CD4-positive, alpha-beta T cell (primary cell): Measurements from ENCODE around the gene BICD1. TPM values are rescaled to one million over a fixed set of nuclear protein-coding genes. Genes with fewer than 3 reads are reported as not detected.

Experiments
- ATAC-seq: fragments of 200-7000 bp; cut with Tn5 transposase; one replicate; pipeline ENCODE4 v1.10.0; 2022; ENCODE audit warnings: mild to moderate bottlenecking; ENCODE audit not compliant: poor library complexity
- CTCF ChIA-PET: fragments of 350-600 bp; sonication (Branson Sonifier 250); formaldehyde crosslinking; loops from one replicate; lab custom pipeline; 2021; ENCODE audit warnings: antibody characterized with exemption, inconsistent platforms; lab: Charles Lee
- POLR2A ChIA-PET: fragments of 350-600 bp; sonication (Branson Sonifier 250); formaldehyde crosslinking; loops from one replicate; lab custom pipeline; 2021; ENCODE audit warnings: antibody characterized with exemption, inconsistent platforms; lab: Charles Lee
- DNase-seq, 14 experiments: peaks; one replicate each; pipeline ENCODE4 v3.0.0-alpha.2; 2013 to 2020; ENCODE audit warnings: mixed read lengths in 2 of 14
- H3K27ac ChIP-seq, 2 donors: one replicate each; pipeline versions ENCODE4 v1.5.1 to v1.7.0; 2013; ENCODE audit warnings: low read length in 2 of 2, low read depth in 1 of 2, mild to moderate bottlenecking in 1 of 2
- H3K27me3 ChIP-seq, 2 experiments: 1 replicate in 1 of 2; 2 replicates in 1 of 2; pipeline versions ENCODE4 v1.6.1 to v1.7.0; 2013; ENCODE audit warnings: low read length in 2 of 2, control low read depth in 1 of 2, mild to moderate bottlenecking in 1 of 2, moderate library complexity in 1 of 2; ENCODE audit not compliant: insufficient read depth in 2 of 2, control insufficient read depth in 1 of 2
- H3K36me3 ChIP-seq: one replicate; pipeline ENCODE4 v1.6.1; 2013; ENCODE audit warnings: low read length, control low read depth; ENCODE audit not compliant: insufficient read depth
- H3K4me1 ChIP-seq: one replicate; pipeline ENCODE4 v1.6.1; 2013; ENCODE audit warnings: low read length, control low read depth; ENCODE audit not compliant: insufficient read depth
- H3K4me3 ChIP-seq: one replicate; pipeline ENCODE4 v1.5.1; 2013; ENCODE audit warnings: mild to moderate bottlenecking, low read length, moderate library complexity
- H3K9me3 ChIP-seq, 2 experiments: 1 replicate in 1 of 2; 2 replicates in 1 of 2; pipeline versions ENCODE4 v1.6.1 to v1.7.0; 2013; ENCODE audit warnings: low read length in 2 of 2, mild to moderate bottlenecking in 2 of 2, control low read depth in 1 of 2, moderate library complexity in 1 of 2; ENCODE audit not compliant: control insufficient read depth in 1 of 2, insufficient read depth in 1 of 2
- H3K27ac Mint-ChIP-seq: one replicate; pipeline ENCODE4 v1.8.0; 2020; ENCODE audit warnings: mixed read lengths
- H3K27me3 Mint-ChIP-seq: one replicate; pipeline ENCODE4 v1.8.0; 2021; ENCODE audit warnings: mixed read lengths
- H3K36me3 Mint-ChIP-seq: one replicate; pipeline ENCODE4 v1.8.0; 2021; ENCODE audit warnings: low read depth, mixed read lengths
- H3K4me1 Mint-ChIP-seq: one replicate; pipeline ENCODE4 v1.8.0; 2021; ENCODE audit warnings: low read depth, mixed read lengths
- H3K4me3 Mint-ChIP-seq: one replicate; pipeline ENCODE4 v1.8.0; 2020; ENCODE audit warnings: mild to moderate bottlenecking, mixed read lengths
- H3K9me3 Mint-ChIP-seq: one replicate; pipeline ENCODE4 v1.8.0; 2020; ENCODE audit warnings: mixed read lengths
- intact Hi-C, 2 experiments: fragments of 100-400 bp; cut with DNase I in 1 of 2; cut with micrococcal nuclease in 1 of 2; formaldehyde crosslinking; loops; one replicate each; pipeline versions ENCODE4 v1.15.1 to v1.9.0; 2023 to 2025; cut with DNase I, micrococcal nuclease
- total RNA-seq, 174 experiments: library from RNA in 2 of 174; stranded (reverse) in 2 of 174; gene quantifications; one replicate each; pipeline ENCODE4 v1.2.3 and lab custom pipeline; 2021 to 2026
- TF ChIP-seq, protein P1 (sequence below): fragments of 200-600 bp; IDR thresholded peaks from one replicate; pipeline ENCODE4 v1.8.0; 2022; ENCODE audit warnings: antibody characterized with exemption, mild to moderate bottlenecking

BICD1 gene
- total RNA-seq, 2 experiments from 2014 or later = 13.5 to 14.3 TPM

DNA sequence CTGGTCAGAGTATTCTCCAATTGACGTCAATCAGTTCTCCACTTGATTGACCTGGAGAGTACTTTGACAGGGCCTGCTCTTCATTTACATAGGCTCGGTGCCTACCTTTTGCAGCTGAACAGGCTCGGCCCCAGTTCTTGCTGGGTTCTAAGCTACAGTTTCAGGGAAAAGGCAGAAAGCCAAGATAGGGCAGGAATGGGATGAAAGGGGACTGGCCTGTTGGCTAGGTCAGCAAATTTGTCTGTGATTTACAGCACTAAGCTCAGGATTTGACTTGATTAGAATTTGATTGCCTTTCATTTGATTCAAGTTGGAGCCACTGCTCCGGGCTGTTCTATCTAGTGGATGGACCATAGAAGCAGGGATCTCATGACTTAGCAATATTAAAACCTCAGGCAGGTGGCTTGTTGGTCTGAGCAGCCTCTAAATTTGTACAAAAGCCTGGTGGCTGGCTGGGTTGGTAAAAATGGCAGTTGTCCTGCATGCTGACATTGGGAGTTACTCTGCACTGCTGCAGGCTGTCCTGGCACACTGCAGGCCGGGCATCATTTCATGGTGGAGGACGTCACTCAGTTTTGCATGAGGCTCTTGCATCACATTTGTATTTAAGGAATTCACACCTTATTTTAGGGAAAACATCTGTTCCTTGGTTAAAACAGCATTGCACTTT is 71.8 kb downstream of the BICD1 start:
- Histone ChIP-seq H3K27me3 (no peaks in the 10 kb centered on the region), H3K27ac (no peak overlapping the region), H3K36me3 (no peaks in the 10 kb centered on the region), H3K4me1 (no peaks in the 10 kb centered on the region), H3K9me3 (no peaks in the 10 kb centered on the region), H3K4me3 (no peak overlapping the region)
- intact Hi-C loops = no loop called here
- ATAC-seq (no peak), DNase-seq (no peak)
- TF ChIP-seq, protein P1, sequence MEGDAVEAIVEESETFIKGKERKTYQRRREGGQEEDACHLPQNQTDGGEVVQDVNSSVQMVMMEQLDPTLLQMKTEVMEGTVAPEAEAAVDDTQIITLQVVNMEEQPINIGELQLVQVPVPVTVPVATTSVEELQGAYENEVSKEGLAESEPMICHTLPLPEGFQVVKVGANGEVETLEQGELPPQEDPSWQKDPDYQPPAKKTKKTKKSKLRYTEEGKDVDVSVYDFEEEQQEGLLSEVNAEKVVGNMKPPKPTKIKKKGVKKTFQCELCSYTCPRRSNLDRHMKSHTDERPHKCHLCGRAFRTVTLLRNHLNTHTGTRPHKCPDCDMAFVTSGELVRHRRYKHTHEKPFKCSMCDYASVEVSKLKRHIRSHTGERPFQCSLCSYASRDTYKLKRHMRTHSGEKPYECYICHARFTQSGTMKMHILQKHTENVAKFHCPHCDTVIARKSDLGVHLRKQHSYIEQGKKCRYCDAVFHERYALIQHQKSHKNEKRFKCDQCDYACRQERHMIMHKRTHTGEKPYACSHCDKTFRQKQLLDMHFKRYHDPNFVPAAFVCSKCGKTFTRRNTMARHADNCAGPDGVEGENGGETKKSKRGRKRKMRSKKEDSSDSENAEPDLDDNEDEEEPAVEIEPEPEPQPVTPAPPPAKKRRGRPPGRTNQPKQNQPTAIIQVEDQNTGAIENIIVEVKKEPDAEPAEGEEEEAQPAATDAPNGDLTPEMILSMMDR = no peak
- no peak overlapping the region for H3K4me3 Mint-ChIP-seq
- no peak overlapping the region for H3K27ac Mint-ChIP-seq
- ChIA-PET CTCF (no interaction called here), POLR2A (no interaction called here)
- H3K4me1 Mint-ChIP-seq = peaks cover under 1% of the 10 kb centered on the region
- no peaks in the 10 kb centered on the region for H3K9me3 Mint-ChIP-seq
- H3K27me3 Mint-ChIP-seq = no peaks in the 10 kb centered on the region
- H3K36me3 Mint-ChIP-seq = no peaks in the 10 kb centered on the region

DNA sequence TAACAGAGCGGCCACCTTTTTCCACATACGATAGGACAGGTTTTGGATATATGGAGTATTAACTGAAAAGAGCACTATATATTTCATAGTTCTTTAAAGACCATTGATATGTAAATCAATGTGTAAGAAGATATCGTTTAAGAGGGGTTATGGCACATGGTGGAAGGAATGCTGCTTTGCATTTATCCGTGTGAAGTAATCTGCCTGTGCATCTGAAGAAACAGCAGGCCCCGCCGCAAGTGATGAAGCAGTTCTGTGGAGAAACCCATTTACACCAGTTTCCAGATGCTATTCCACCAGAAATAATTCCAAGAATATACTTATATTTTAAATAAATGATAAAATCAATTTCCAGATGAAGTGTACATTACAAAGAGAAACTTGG is 72.4 kb downstream of the BICD1 start:
- Mint-ChIP-seq H3K27ac (no peak overlapping the region), H3K9me3 (no peaks in the 10 kb centered on the region), H3K36me3 (no peaks in the 10 kb centered on the region), H3K4me1 (no peaks in the 10 kb centered on the region), H3K4me3 (no peak overlapping the region), H3K27me3 (no peaks in the 10 kb centered on the region)
- H3K36me3 ChIP-seq = no peaks in the 10 kb centered on the region
- H3K9me3 ChIP-seq = no peaks in the 10 kb centered on the region
- ChIA-PET POLR2A (no interaction called here), CTCF (no interaction called here)
- H3K27ac ChIP-seq = no peak overlapping the region
- intact Hi-C loops = no loop called here
- H3K4me3 ChIP-seq = no peak overlapping the region
- H3K27me3 ChIP-seq = no peaks in the 10 kb centered on the region
- TF ChIP-seq, protein P1 = no peak
- no peaks in the 10 kb centered on the region for H3K4me1 ChIP-seq
- ATAC-seq (no peak), DNase-seq (no peak)

DNA sequence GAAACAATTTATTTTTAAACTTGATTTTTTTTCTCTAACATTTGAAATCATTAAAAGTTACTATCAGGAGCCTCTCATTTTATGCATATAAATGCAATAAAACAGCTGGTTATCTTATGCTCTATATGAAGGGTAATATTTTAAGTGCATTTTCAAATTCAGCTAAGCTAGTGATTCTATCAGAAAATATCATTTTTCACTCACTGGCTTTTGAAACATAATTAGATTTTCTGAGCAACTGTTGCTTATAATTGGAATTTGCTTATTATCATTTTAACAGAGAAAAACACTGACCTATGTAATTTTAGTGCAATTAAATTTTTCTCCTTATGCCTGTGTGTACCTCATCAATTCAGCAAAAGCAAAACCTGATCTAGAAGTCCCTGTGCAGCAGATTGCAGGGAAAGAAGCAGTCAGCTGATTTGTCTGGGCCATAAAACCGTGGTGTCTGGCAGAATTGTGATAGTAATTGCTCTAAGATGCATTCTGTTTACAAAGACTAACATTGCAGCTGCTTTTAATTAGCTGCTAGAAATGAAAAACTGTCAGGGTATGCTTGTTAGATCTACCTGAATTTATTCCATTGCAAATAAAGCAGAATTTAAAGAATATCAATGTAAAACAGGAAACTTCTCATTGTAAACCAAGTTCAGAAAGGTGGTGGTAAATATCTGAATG is 75.0 kb downstream of the BICD1 start:
- Histone ChIP-seq H3K4me1 (no peaks in the 10 kb centered on the region), H3K36me3 (no peaks in the 10 kb centered on the region), H3K9me3 (no peaks in the 10 kb centered on the region), H3K27ac (no peak overlapping the region), H3K4me3 (no peak overlapping the region), H3K27me3 (no peaks in the 10 kb centered on the region)
- intact Hi-C loops = no loop called here
- Mint-ChIP-seq H3K27ac (no peak overlapping the region), H3K9me3 (no peaks in the 10 kb centered on the region), H3K27me3 (no peaks in the 10 kb centered on the region), H3K4me1 (no peaks in the 10 kb centered on the region), H3K36me3 (peaks cover 6% of the 10 kb centered on the region), H3K4me3 (no peak overlapping the region)
- POLR2A ChIA-PET = no interaction called here
- ATAC-seq (no peak), DNase-seq (no peak)
- TF ChIP-seq, protein P1 = no peak
- CTCF ChIA-PET = interaction anchor here (2.0 kb wide), 1 partner anchor 9 kb away, joined by 4 read pairs; no protein-coding TSS in a partner anchor
